Effector CD4-positive, alpha-beta T cell (primary cell): ENCODE measurements around the gene HNRNPAB.
"Not testable (repeated sequence)": the region's sequence is repeated elsewhere in the genome, so short reads cannot be mapped to it uniquely, and the experiment has no call there.

ENCODE experiments used
- DNase-seq: peaks from one replicate; pipeline ENCODE4 v3.0.0-alpha.2; 2020

HNRNPAB gene

GRCh38 chr5:178246624-178247279 is 42.4 kb downstream of the HNRNPAB start:
- no peak for DNase-seq

GRCh38 chr5:178247481-178248456 is 43.4 kb downstream of the HNRNPAB start:
- no peak for DNase-seq

- no peak for DNase-seq
Observed at GRCh38 chr5:178248750-178249149, 44.4 kb downstream of the HNRNPAB start.

GRCh38 chr5:178249191-178249989 is 45.1 kb downstream of the HNRNPAB start:
- no peak for DNase-seq

GRCh38 chr5:178250263-178250662 is 45.9 kb downstream of the HNRNPAB start:
- no peak for DNase-seq

GRCh38 chr5:178252258-178252657 is 47.9 kb downstream of the HNRNPAB start:
- DNase-seq: no peak

- DNase-seq: not testable (repeated sequence)
Observed at GRCh38 chr5:178253632-178254031, 49.3 kb downstream of the HNRNPAB start.

- no peak for DNase-seq
Observed at GRCh38 chr5:178256746-178257145, 52.4 kb downstream of the HNRNPAB start.

GRCh38 chr5:178257650-178258049 is 53.3 kb downstream of the HNRNPAB start:
- no peak for DNase-seq

GRCh38 chr5:178259623-178260536 is 55.5 kb downstream of the HNRNPAB start:
- no peak for DNase-seq
